GM12878 (cell line): ENCODE results near the gene CD27. TPM values are rescaled to one million over a fixed set of nuclear protein-coding genes. Genes with fewer than 3 reads are reported as not detected.

Experiments used
- ATAC-seq: fragments of 200-7000 bp; cut with Tn5 transposase; 3 replicates; pipeline ENCODE4 v1.9.1; 2020; ENCODE audit warnings: mild to moderate bottlenecking, moderate library complexity
- BruUV-seq: library from RNA; stranded (reverse); fragments of 400-500 nt; replicated peaks from 2 replicates; lab custom pipeline; 2021; lab: Mats Ljungman, UMichigan
- CTCF ChIA-PET: fragments of 300-600 bp; sonication (Branson Sonifier 250); formaldehyde crosslinking; extraction: SDS; loops from one replicate; lab custom pipeline; 2021; ENCODE audit warnings: inconsistent platforms; lab: Yijun Ruan, JAX
- POLR2A ChIA-PET: fragments of 350-600 bp; formaldehyde crosslinking; extraction: SDS; loops from one replicate; lab custom pipeline; 2021; ENCODE audit warnings: inconsistent platforms; lab: Charles Lee
- RAD21 ChIA-PET: fragments of 300-600 bp; sonication (Branson Sonifier 250); formaldehyde crosslinking; loops from one replicate; lab custom pipeline; 2023; ENCODE audit warnings: antibody characterized with exemption; ENCODE audit not compliant: unreplicated experiment; lab: Charles Lee
- SMC1A ChIA-PET: fragments of 300-600 bp; sonication (Branson Sonifier 250); formaldehyde crosslinking; loops from one replicate; lab custom pipeline; 2023; ENCODE audit not compliant: unreplicated experiment, uncharacterized antibody; lab: Charles Lee
- DNase-seq: peaks from one replicate; pipeline ENCODE4 v3.0.0-alpha.2; 2011; ENCODE audit warnings: low read depth, low spot score
- FAIRE-seq: peaks from 3 replicates; lab custom pipeline; 2011; peaks lifted over from hg19 to GRCh38; lab: Jason Lieb, UNC
- H2AFZ ChIP-seq: 2 replicates; pipeline ENCODE4 v1.6.0; 2011; ENCODE audit warnings: low read depth, low read length, control low read depth; ENCODE audit not compliant: control insufficient read depth
- H3K27ac ChIP-seq: 2 replicates; pipeline ENCODE4 v1.5.1; 2011; ENCODE audit warnings: control low read depth; ENCODE audit not compliant: control insufficient read depth, insufficient read depth
- H3K27me3 ChIP-seq, 2 experiments: replicated peaks in 1 of 2; 2 replicates each; pipeline versions ENCODE4 v1.6.0 to v1.6.1; 2011; ENCODE audit warnings: low read length in 1 of 2; ENCODE audit not compliant: control insufficient read depth in 2 of 2, insufficient read depth in 2 of 2
- H3K36me3 ChIP-seq, 2 experiments: 2 replicates each; pipeline ENCODE4 v1.5.1; 2011; ENCODE audit warnings: low read length in 1 of 2; ENCODE audit not compliant: control insufficient read depth in 2 of 2, insufficient read depth in 2 of 2
- H3K4me1 ChIP-seq: 2 replicates; pipeline ENCODE4 v1.6.1; 2011; ENCODE audit warnings: mild to moderate bottlenecking, low read length, moderate library complexity, mixed read lengths; ENCODE audit not compliant: control insufficient read depth, insufficient read depth
- H3K4me2 ChIP-seq: 2 replicates; pipeline ENCODE4 v1.6.0; 2011; ENCODE audit warnings: control low read depth; ENCODE audit not compliant: control insufficient read depth, insufficient read depth
- H3K4me3 ChIP-seq: fragments of 200-600 bp; sonication (generic); 2 replicates; pipeline ENCODE4 v1.5.1; 2016
- H3K79me2 ChIP-seq: 2 replicates; pipeline ENCODE4 v1.6.0; 2011; ENCODE audit warnings: low read length; ENCODE audit not compliant: control insufficient read depth, insufficient read depth
- H3K9ac ChIP-seq: 2 replicates; pipeline ENCODE4 v1.8.0; 2011; ENCODE audit warnings: low read length, control low read depth, mixed read lengths; ENCODE audit not compliant: control insufficient read depth, insufficient read depth
- H3K9me3 ChIP-seq: replicated peaks from 3 replicates; pipeline ENCODE4 v1.5.1; 2011; ENCODE audit warnings: mild to moderate bottlenecking, low read length; ENCODE audit not compliant: control insufficient read depth, insufficient read depth
- H4K20me1 ChIP-seq: 2 replicates; pipeline ENCODE4 v1.6.0; 2011; ENCODE audit not compliant: control insufficient read depth, insufficient read depth
- ASH2L ChIP-seq: fragments of 300-600, 200-600 bp; sonication (generic); IDR thresholded peaks from 2 replicates; pipeline ENCODE4 v1.6.1; 2017; ENCODE audit warnings: low read depth, mild to moderate bottlenecking, borderline replicate concordance
- IKZF1 ChIP-seq: fragments of 450-650 bp; conservative IDR thresholded peaks from 2 replicates; pipeline ENCODE4 v1.6.1; 2017; ENCODE audit warnings: antibody characterized with exemption, mild to moderate bottlenecking
- SKIL ChIP-seq: fragments of 450-650 bp; IDR thresholded peaks from 2 replicates; pipeline ENCODE4 v1.6.1; 2017; ENCODE audit warnings: mild to moderate bottlenecking, low read depth, inconsistent platforms; ENCODE audit not compliant: poor library complexity, severe bottlenecking
- SMAD1 ChIP-seq: fragments of 450-650 bp; IDR thresholded peaks from 2 replicates; pipeline ENCODE4 v1.6.1; 2018; ENCODE audit warnings: mild to moderate bottlenecking, low read depth; ENCODE audit not compliant: partially characterized antibody
- WGBS: methylation state at CpG from one replicate; pipeline ENCODE4 v1.1.6; 2016; ENCODE audit warnings: low lambda C conversion rate; ENCODE audit not compliant: insufficient replicate concordance, insufficient coverage; ENCODE audit errors: missing lambda C conversion rate; 5-methylcytosine and 5-hydroxymethylcytosine counted together
- in situ Hi-C: fragments of 300-500 bp; cut with MboI; formaldehyde crosslinking; loops from 9 replicates; pipeline ENCODE4 v1.14.3; 2018; ENCODE audit warnings: mixed read lengths
- intact Hi-C: fragments of 100-400 bp; cut with micrococcal nuclease; formaldehyde crosslinking; loops from one replicate; pipeline ENCODE4 v1.14.2; 2022; ENCODE audit not compliant: unreplicated experiment
- polyA plus RNA-seq, 11 experiments: library from polyadenylated mRNA; depleted of rRNA in 4 of 11; unstranded in 6 of 11; stranded (reverse) in 5 of 11; fragments of >200 nt; fragmentation: Nextera tagmentation in 4 of 11; fragmentation: Illumina TruSeq in 1 of 11; extraction: Ambion mirVana in 4 of 11; extraction: Trizol in 1 of 11; gene quantifications; 1 replicate in 1 of 11; 2 replicates in 10 of 11; pipeline versions ENCODE4 v1.2.1 to v1.2.3, GENCODE V29; 2011 to 2016; ENCODE audit warnings: inconsistent platforms in 2 of 11, missing spikeins in 2 of 11, low read depth in 1 of 11
- total RNA-seq, 4 experiments: library from RNA; depleted of rRNA in 3 of 4; stranded (reverse); fragments of >200 nt in 3 of 4; fragmentation: Illumina TruSeq in 1 of 4; extraction: Trizol in 1 of 4; gene quantifications; 2 replicates each; pipeline versions ENCODE4 v1.2.1 to v1.2.3, GENCODE V29; 2013 to 2021

Gene CD27
- total and polyA plus RNA-seq, 10 of the 15 experiments (the other 5 are each of a cell fraction or from before 2014, with no cell fraction given): 4.9 to 184 (median 106) TPM

GRCh38 chr12:6424866-6425265 lies 19.9 kb upstream of the CD27 start:
- Histone ChIP-seq H3K27ac (no peak overlapping the region), H3K9ac (no peak overlapping the region), H3K9me3 (no peaks in the 10 kb centered on the region), H3K79me2 (peaks cover 3% of the 10 kb centered on the region), H3K27me3 (no peaks in the 10 kb centered on the region; a peak in 1 of 4 replicates), H3K4me2 (no peak overlapping the region), H3K4me3 (no peak overlapping the region), H3K36me3 (no peaks in the 10 kb centered on the region), H2AFZ (no peak overlapping the region), H4K20me1 (no peaks in the 10 kb centered on the region)
- ATAC-seq (no peak), FAIRE-seq (no peak), DNase-seq (no peak)
- ChIA-PET CTCF (interaction anchor here (0.6 to 8.1 kb wide), 24 partner anchors 17 to 264 kb away, joined by 3 to 240 read pairs (median 5); partner anchors contain the start of genes CD27, MRPL51, TAPBPL and TNFRSF1A), POLR2A (interaction anchor here (1.0 to 7.3 kb wide), 9 partner anchors 20 to 143 kb away, joined by 3 to 134 read pairs (median 19); partner anchors contain the start of genes CD27, GAPDH, NOP2 and TAPBPL), SMC1A (interaction anchor here (0.8 to 8.1 kb wide), 19 partner anchors 8 to 180 kb away, joined by 3 to 211 read pairs (median 17); partner anchors contain the start of genes CD27, GAPDH, TAPBPL and VAMP1), RAD21 (interaction anchor here (1.4 to 7.6 kb wide), 11 partner anchors 21 to 129 kb away, joined by 6 to 151 read pairs (median 43); partner anchors contain the start of genes CD27, TAPBPL and VAMP1)
- no TSS peak for BruUV-seq
- WGBS: 98% methylated on average over 7 of the region's 8 CpGs
- intact Hi-C loops (loop anchor here (5.0 kb wide), 1 partner anchor 88 kb away; no protein-coding TSS in a partner anchor), in situ Hi-C loops (loop anchor here (5.0 kb wide), 2 partner anchors 37 to 107 kb away; partner anchors contain the start of gene GAPDH)
- 0 out of 2 replicates have a peak, but pooled peaks have one; percentile 11 for TF ChIP-seq IKZF1
- TF ChIP-seq SMAD1: no peak
- no peak for TF ChIP-seq ASH2L
- no peak for TF ChIP-seq SKIL
- TF ChIP-seq, all 136 proteins: peak for 1
- H3K4me1 ChIP-seq: peaks cover 51% of the 10 kb centered on the region
